GM10847 (cell line): ENCODE results near the gene ZDHHC20.

ENCODE experiments used
- POLR2A ChIP-seq: IDR thresholded peaks from 2 replicates; pipeline ENCODE4 v1.6.1; 2011; ENCODE audit not compliant: insufficient read length; ENCODE audit errors: extremely low read depth

ZDHHC20 gene

GRCh38 chr13:21453387-21454081 is 5.6 kb downstream of the ZDHHC20 start:
- no peak for TF ChIP-seq POLR2A

- no peak for TF ChIP-seq POLR2A
Measured at GRCh38 chr13:21450936-21451335, 8.2 kb downstream of the ZDHHC20 start.

DNA sequence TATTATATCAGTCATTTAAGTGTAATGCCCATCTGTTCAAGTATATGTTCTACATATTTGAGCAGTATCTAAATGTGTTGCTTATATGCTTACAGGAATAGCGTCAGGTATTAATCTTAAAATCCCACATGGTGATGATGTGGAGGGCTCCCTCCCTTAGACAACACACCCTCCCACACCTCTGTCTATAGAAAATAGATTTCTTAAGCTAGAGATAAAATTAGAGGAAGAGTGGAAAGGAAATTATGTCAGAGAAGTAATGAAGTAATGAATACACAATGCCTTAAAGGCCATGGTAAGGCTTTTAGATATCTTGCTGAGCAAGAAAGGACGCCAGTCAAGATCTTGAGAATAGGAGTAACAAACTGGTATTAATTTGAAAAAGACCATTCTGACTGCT is 12.4 kb downstream of the ZDHHC20 start:
- TF ChIP-seq POLR2A: no peak

DNA sequence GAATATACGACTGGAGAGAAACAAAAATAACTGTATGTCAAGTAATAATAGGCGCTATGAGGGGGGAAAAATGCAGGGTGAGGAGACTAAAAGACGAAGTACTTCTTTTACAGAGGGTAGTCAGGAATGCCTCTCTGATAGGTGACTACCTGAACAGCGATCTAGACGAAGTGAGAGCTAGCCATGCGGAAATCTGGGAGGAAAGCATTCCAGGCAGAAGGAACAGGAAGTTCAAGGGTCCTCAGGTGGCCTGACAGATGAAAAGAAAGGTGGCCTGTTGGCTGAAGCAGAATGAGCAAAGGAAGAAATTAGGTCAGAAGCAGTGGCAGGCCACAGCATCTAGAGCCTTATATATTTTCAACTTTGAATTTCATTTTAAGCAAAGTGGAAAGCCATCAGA is 13.3 kb downstream of the ZDHHC20 start:
- no peak for TF ChIP-seq POLR2A

DNA sequence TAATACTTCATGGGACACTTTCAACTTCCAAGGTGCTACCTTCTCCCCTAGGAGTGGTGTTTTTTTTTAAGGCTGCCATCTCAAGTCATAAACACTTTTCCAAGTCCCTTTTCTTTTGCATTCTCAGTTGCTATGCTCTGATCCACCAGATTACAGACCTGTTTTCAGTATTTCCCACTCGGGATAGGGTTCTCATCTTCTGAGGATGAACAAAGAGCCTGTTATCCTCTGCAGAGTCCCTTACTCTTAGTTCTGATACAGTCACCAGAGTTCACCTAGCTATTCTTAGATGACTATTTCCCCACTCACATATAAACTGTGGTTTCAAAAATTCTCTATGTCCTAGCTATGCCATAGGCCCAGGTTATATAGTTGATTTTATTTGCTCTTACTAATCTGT is 15.9 kb downstream of the ZDHHC20 start:
- TF ChIP-seq POLR2A: no peak

GRCh38 chr13:21436582-21436981 is 22.5 kb downstream of the ZDHHC20 start:
- no peak for TF ChIP-seq POLR2A

- no peak for TF ChIP-seq POLR2A
Measured at GRCh38 chr13:21435687-21436151, 23.4 kb downstream of the ZDHHC20 start.

DNA sequence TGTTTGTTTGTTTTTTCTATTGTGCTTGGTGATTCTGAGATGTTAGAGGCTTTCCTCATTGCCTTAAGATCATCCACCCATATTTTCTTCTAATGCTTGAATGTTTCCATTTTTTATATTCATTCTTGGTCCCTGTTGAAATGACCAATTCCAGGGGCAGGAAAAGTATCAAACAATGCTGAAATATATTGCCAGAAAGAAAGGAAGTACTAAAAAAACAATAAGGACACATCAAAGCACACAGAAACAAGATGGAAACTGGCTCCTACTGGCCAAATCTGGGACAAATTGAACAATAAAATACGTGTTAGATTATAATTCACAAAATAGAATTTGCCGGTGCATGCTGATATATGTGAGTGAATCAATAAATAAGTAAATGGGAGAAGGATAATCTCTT is 23.9 kb downstream of the ZDHHC20 start:
- no peak for TF ChIP-seq POLR2A

- TF ChIP-seq POLR2A: no peak
Measured at GRCh38 chr13:21434588-21434987, 24.5 kb downstream of the ZDHHC20 start.

DNA sequence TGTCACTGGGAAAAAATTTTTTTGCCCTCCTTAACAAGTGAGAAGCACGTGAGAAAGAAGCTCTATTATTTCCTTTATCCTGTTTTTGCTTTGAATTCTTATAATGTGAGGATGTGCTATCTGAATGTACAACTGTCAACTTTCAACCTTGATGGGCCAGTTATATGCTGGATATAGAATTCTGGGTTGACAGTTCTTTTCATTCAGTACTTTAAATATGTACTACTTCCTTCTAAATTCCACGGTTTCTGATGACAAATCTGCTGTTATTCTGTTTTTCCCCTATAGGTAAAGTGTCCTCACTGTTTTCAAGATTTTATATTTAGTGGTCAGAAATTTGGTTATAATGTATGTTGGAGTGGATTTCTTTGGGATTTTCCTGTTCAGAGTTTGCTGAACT is 29.9 kb downstream of the ZDHHC20 start:
- no peak for TF ChIP-seq POLR2A

- no peak for TF ChIP-seq POLR2A
Measured at GRCh38 chr13:21427741-21428140, 31.4 kb downstream of the ZDHHC20 start.

DNA sequence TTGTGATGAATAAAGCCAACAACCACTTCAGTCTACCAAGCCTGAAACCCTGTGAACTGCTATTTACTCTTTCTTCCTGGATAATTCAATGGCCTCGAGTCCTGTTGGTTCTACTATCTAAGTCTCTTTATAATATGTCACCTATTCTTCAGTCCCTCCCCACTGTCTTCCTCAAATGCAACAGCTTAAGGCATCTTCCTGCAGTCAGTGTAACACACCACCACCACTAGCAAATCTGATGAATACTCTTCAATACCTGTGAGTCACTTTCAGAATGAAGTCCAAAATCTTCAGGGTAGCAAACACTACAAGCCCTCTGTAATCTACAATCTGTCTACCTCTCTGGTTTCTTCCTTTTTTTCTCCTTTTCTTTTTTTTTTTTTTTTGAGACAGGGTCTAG is 32.9 kb downstream of the ZDHHC20 start:
- no peak for TF ChIP-seq POLR2A

DNA sequence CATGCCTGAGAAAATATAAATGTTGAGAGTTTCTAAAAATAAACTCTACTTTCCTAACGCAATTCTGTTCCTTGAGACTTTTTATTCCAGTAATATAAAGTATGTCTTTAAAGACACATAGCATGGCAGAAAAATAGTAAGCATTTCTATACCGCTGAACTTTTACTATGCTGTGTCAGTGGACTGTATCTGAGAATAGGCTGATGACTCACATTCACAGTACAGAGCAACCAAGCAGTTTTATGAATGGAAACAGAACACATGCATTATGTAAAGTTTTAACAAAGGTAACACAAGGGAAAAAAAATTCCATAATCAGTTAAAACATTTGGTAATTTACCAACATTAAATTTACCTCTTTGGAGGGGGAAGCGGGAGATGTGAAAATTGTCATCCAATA is 38.4 kb downstream of the ZDHHC20 start:
- TF ChIP-seq POLR2A: no peak

- TF ChIP-seq POLR2A: no peak
Measured at GRCh38 chr13:21413013-21413412, 46.1 kb downstream of the ZDHHC20 start.

GRCh38 chr13:21405309-21405708 is 53.8 kb downstream of the ZDHHC20 start:
- TF ChIP-seq POLR2A: no peak

DNA sequence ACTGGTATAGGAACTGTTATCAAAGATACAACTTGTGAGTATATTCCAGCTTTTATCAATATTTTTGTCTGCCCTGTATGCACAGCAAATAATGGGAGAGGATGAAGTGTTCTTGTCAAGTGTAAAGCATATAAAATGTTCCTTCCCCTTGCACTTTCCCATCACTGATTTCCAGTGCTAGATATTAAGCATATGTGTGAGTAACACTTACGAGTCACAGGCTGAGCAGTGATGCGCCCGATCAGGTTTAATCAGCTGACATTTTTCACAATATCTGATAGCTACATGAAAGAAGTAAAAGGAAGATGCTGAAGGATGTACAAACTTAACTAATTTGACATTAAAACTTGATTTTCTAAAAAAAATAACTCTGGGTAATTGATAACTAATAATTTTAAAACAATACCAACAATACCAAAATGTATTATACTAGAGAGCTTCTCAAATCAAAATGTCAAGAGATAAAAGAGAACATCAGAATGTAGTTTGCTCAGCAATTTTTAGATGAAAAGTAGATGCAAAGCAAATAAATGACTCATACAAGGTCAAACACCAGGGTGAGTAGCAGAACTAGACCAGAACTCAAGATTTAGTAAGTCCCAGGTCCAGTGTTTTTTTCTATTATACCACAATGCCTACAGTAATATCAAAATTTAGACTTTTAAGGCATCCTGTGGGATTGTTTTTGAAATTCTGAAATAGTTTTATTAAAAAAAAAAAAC is 56.4 kb downstream of the ZDHHC20 start:
- TF ChIP-seq POLR2A: no peak

- no peak for TF ChIP-seq POLR2A
Measured at GRCh38 chr13:21399741-21400140, 59.4 kb downstream of the ZDHHC20 start.
